Measurements from ENCODE around the gene RNU5D-1. TPM values are rescaled to one million over a fixed set of nuclear protein-coding genes. Genes with fewer than 3 reads are reported as not detected.
"Not testable (repeated sequence)": the region's sequence is repeated elsewhere in the genome, so short reads cannot be mapped to it uniquely, and the experiment has no call there.

Gene RNU5D-1
- total and polyA plus RNA-seq, 2 donors (not counting 1 experiment from before 2014, with no cell fraction given): not detected

DNA sequence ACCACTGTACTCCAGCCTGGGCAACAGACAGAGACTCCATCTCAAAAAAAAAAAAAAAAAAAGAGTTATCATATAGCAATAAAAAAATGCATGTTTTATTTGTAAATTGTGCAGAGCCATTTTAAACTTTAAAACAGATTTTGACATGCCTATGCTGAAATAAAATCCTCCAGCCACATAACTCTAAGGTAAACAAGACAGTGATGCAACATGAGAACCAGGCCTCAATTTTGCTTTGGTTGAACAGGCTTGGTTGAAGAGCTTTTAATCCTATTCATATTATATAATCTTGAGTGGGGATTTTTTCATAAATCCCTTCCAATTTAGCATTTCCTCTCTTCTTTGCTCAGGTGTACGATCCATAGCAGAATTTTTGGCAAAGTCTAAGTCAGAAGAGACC, 30.4 kb downstream of the RNU5D-1 start:
- peaks cover 4% of the 10 kb centered on the region for H3K79me2 ChIP-seq (ENCODE audit: control insufficient read depth, insufficient read depth, low read length)
- ChIA-PET POLR2A (interaction anchor here (0.6 kb wide), 1 partner anchor 21 kb away, joined by 4 read pairs; no protein-coding TSS in a partner anchor), CTCF (interaction anchor here (0.7 kb wide), 1 partner anchor 29 kb away, joined by 3 read pairs; no protein-coding TSS in a partner anchor)
- H3K4me3 ChIP-seq (ENCODE audit: control extremely low read depth in 1 of 5, extremely low read depth in 1 of 5, insufficient read depth in 1 of 5, low read depth in 2 of 5, low read length in 4 of 5): no peak overlapping the region
- TF ChIP-seq EZH2 (IDR thresholded peaks at IDR 0.05; ENCODE audit: borderline replicate concordance, insufficient read depth, low read depth, low read length, poor library complexity, severe bottlenecking): no peak
- TF ChIP-seq, protein P1, sequence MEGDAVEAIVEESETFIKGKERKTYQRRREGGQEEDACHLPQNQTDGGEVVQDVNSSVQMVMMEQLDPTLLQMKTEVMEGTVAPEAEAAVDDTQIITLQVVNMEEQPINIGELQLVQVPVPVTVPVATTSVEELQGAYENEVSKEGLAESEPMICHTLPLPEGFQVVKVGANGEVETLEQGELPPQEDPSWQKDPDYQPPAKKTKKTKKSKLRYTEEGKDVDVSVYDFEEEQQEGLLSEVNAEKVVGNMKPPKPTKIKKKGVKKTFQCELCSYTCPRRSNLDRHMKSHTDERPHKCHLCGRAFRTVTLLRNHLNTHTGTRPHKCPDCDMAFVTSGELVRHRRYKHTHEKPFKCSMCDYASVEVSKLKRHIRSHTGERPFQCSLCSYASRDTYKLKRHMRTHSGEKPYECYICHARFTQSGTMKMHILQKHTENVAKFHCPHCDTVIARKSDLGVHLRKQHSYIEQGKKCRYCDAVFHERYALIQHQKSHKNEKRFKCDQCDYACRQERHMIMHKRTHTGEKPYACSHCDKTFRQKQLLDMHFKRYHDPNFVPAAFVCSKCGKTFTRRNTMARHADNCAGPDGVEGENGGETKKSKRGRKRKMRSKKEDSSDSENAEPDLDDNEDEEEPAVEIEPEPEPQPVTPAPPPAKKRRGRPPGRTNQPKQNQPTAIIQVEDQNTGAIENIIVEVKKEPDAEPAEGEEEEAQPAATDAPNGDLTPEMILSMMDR (IDR thresholded peaks at IDR 0.05): no peak
- H3K4me1 ChIP-seq (ENCODE audit: control insufficient read depth in 2 of 2, insufficient read depth in 2 of 2, low read length in 2 of 2): peaks cover 33% of the 10 kb centered on the region in 2 donors
- DNase-seq: no peak
- no peak overlapping the region for H2AFZ ChIP-seq (ENCODE audit: insufficient read depth, low read depth, low read length, poor library complexity, severe bottlenecking)
- no peaks in the 10 kb centered on the region for H3K9me3 ChIP-seq (ENCODE audit: control extremely low read depth in 1 of 3, control insufficient read depth in 2 of 3, insufficient read depth in 1 of 3, low read length in 2 of 3)
- H3K4me1 Mint-ChIP-seq: peaks cover 26% of the 10 kb centered on the region
- H3K9me3 Mint-ChIP-seq (ENCODE audit: insufficient read depth): no peaks in the 10 kb centered on the region
- ATAC-seq (ENCODE audit: low read depth): no peak
- no peak overlapping the region for H3K4me3 Mint-ChIP-seq
- H3K4me2 ChIP-seq (replicated peaks; ENCODE audit: low read depth, low read length, poor library complexity, severe bottlenecking): no peak overlapping the region
- H3K9ac ChIP-seq (ENCODE audit: low read length): no peak overlapping the region
- no peaks in the 10 kb centered on the region for H4K20me1 ChIP-seq (ENCODE audit: control insufficient read depth, insufficient read depth, low read length, poor library complexity, severe bottlenecking)
- H3K27ac Mint-ChIP-seq: no peak overlapping the region
- H3K36me3 ChIP-seq (replicated peaks in 1 of 2; ENCODE audit: control extremely low read depth in 1 of 2, control insufficient read depth in 1 of 2, extremely low read depth in 1 of 2, insufficient read depth in 2 of 2, low read length in 1 of 2): no peaks in the 10 kb centered on the region
- intact Hi-C loops (cut with micrococcal nuclease): no loop called here
- 100% methylated on average over 1 of the region's 1 CpG for WGBS (ENCODE audit: insufficient coverage)
- no peaks in the 10 kb centered on the region for H3K27me3 ChIP-seq (replicated peaks in 1 of 4; ENCODE audit: control extremely low read depth in 1 of 4, control insufficient read depth in 3 of 4, insufficient read depth in 4 of 4, low read length in 3 of 4)
- H3K27ac ChIP-seq (ENCODE audit: low read length in 2 of 2): no peak overlapping the region
- H3K27me3 Mint-ChIP-seq: no peaks in the 10 kb centered on the region

DNA sequence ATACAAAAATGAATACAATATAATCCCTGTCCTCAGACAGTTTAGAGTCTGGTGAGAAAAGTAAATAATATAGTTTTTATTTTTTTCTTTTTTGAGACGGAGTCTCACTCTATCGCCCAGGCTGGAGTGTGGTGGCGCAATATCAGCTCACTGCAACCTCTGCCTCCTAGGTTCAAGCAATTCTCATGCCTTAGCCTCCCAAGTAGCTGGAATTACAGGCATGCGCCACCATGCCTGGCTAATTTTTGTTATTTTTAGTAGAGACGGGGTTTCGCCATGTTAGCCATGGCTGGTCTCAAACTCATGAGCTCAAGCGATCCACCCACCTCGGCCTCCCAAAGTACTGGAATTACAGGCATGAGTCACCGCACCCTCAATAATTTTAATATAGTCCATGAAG, 31.6 kb downstream of the RNU5D-1 start:
- H3K4me1 ChIP-seq (ENCODE audit: control insufficient read depth in 2 of 2, insufficient read depth in 2 of 2, low read length in 2 of 2): peaks cover 44% of the 10 kb centered on the region in 2 donors
- intact Hi-C loops (cut with micrococcal nuclease); H3K9ac ChIP-seq (ENCODE audit: low read length); DNase-seq; H3K9me3 Mint-ChIP-seq (ENCODE audit: insufficient read depth); H3K27ac ChIP-seq (ENCODE audit: low read length in 2 of 2); H3K4me3 Mint-ChIP-seq; H4K20me1 ChIP-seq (ENCODE audit: control insufficient read depth, insufficient read depth, low read length, poor library complexity, severe bottlenecking); H2AFZ ChIP-seq (ENCODE audit: insufficient read depth, low read depth, low read length, poor library complexity, severe bottlenecking); H3K4me2 ChIP-seq (replicated peaks; ENCODE audit: low read depth, low read length, poor library complexity, severe bottlenecking); H3K27ac Mint-ChIP-seq; ATAC-seq (ENCODE audit: low read depth); H3K79me2 ChIP-seq (ENCODE audit: control insufficient read depth, insufficient read depth, low read length); H3K36me3 ChIP-seq (replicated peaks in 1 of 2; ENCODE audit: control extremely low read depth in 1 of 2, control insufficient read depth in 1 of 2, extremely low read depth in 1 of 2, insufficient read depth in 2 of 2, low read length in 1 of 2); H3K27me3 ChIP-seq (replicated peaks in 1 of 4; ENCODE audit: control extremely low read depth in 1 of 4, control insufficient read depth in 3 of 4, insufficient read depth in 4 of 4, low read length in 3 of 4); H3K9me3 ChIP-seq (ENCODE audit: control extremely low read depth in 1 of 3, control insufficient read depth in 2 of 3, insufficient read depth in 1 of 3, low read length in 2 of 3); H3K27me3 Mint-ChIP-seq; H3K4me3 ChIP-seq (ENCODE audit: control extremely low read depth in 1 of 5, extremely low read depth in 1 of 5, insufficient read depth in 1 of 5, low read depth in 2 of 5, low read length in 4 of 5): not testable (repeated sequence)
- WGBS (ENCODE audit: insufficient coverage): 100% methylated on average over 1 of the region's 9 CpGs
- CTCF ChIA-PET: interaction anchor here (0.6 to 0.7 kb wide), 2 partner anchors 169 to 258 kb away, joined by 3 to 4 read pairs; no protein-coding TSS in a partner anchor
- peaks cover 35% of the 10 kb centered on the region for H3K4me1 Mint-ChIP-seq
- POLR2A ChIA-PET: interaction anchor here (0.7 kb wide), 1 partner anchor 28 kb away, joined by 8 read pairs; no protein-coding TSS in a partner anchor
